ENCODE results near the gene TTC1.

GRCh38 chr5:160049099-160049498, 40.2 kb downstream of the TTC1 start:
- TF ChIP-seq POLR2A (IDR thresholded peaks at IDR 0.05) (no peak), EP300 (IDR thresholded peaks at IDR 0.05) (no peak), CTCF (IDR thresholded peaks at IDR 0.05) (no peak)

Measured in gastroesophageal sphincter (tissue), 3 donors.